GM12875 (cell line): ENCODE measurements around the gene CEBPA.

Experiments
- H3K4me3 ChIP-seq: one replicate; pipeline ENCODE4 v1.5.1; 2011; ENCODE audit warnings: low read depth, low read length, control low read depth
- TF ChIP-seq, protein P1 (sequence below): IDR thresholded peaks from 2 replicates; pipeline ENCODE4 v1.5.1; 2011; ENCODE audit warnings: low read depth, mild to moderate bottlenecking, control low read depth, inconsistent platforms, low read length, moderate library complexity, borderline replicate concordance; ENCODE audit not compliant: insufficient read depth

CEBPA gene

DNA sequence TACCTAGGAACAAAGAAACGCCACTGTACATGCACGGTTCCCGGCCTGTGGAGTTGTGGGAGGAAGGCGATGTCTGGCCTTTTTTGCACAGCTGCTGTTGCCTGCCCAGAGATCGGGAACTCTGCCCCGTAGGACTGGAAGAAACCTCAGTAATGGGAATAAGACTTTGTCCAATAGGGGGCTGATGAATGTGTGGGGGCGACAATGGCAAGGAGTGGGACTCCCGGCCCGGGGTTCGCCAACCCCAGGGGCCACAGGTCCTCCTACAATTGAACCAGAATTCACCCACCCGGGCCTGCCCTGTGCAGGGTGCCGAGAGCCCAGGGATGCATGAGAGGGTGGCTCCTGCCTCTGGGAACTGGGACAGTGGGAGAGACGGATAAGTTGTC is 2.0 kb upstream of the CEBPA start:
- H3K4me3 ChIP-seq = no peak overlapping the region
- TF ChIP-seq, protein P1, sequence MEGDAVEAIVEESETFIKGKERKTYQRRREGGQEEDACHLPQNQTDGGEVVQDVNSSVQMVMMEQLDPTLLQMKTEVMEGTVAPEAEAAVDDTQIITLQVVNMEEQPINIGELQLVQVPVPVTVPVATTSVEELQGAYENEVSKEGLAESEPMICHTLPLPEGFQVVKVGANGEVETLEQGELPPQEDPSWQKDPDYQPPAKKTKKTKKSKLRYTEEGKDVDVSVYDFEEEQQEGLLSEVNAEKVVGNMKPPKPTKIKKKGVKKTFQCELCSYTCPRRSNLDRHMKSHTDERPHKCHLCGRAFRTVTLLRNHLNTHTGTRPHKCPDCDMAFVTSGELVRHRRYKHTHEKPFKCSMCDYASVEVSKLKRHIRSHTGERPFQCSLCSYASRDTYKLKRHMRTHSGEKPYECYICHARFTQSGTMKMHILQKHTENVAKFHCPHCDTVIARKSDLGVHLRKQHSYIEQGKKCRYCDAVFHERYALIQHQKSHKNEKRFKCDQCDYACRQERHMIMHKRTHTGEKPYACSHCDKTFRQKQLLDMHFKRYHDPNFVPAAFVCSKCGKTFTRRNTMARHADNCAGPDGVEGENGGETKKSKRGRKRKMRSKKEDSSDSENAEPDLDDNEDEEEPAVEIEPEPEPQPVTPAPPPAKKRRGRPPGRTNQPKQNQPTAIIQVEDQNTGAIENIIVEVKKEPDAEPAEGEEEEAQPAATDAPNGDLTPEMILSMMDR = no peak

DNA sequence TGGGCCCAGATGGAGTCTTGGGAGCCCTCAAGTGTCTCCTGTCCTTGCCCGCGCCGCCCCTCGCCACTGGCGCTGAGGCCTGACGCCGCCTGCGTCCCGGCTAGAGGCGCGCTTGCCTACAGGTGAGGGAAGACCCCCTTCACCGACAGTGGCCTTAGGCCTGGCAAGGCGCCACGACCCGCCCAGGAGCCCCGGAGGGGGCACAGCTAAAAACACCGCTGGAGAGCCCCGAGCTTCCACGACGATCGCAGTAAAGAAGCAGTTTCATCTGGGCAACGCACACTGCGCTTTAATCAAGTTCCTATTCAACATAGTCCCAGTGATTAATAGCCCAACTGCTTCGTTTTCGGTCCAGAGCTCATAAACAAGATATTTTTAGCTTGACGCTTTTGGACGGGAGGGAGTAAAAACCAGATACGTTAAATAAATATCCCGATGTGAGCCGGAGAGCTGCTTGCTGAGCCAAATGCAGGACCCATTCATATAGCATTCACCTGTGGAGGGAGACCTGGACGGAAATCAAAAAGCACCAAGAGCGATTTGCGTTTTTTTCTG is 1.5 kb upstream of the CEBPA start:
- TF ChIP-seq, protein P1 = no peak
- no peak overlapping the region for H3K4me3 ChIP-seq

DNA sequence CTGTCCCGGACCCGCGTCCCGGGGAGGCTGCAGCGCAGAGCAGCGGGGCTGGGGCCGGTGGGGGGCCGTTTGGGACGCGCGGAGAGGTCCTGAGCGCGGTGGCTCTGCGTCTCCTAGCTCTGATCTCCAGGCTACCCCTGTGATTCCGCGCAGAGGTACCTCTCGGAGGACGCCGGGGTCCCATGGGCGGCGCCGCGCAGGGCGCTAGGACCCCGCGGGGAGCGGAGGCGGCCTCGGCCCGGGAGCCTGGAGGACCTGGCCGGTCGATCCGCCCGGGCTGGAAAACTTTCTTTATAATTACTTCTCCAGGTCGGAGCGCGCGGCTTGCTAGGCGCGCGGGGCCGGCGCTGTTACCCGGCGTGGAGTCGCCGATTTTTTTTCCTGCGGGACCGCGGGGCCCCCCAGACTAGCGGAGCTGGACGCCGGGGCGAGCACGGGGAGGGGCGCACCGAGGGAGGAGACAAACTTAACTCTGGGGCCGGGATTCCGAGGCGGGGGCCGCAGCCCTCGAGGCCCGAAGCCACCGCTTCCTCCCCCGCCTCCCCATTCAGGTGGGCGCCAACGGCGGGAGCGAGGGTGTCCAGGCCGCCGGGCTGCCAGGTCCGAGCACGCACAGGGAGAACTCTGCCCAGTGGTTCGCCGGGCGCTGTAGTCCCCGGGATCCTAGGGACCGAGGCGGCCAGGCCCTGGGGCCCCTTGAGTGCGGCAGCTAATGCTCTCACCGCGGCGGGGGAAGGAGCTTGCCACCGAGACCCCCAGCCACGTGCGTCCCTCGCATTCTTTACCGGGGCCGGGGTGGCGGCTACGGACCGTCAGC is 848 bp upstream of the CEBPA start:
- TF ChIP-seq, protein P1 = no peak
- peak overlapping the region; percentile 43 for H3K4me3 ChIP-seq

DNA sequence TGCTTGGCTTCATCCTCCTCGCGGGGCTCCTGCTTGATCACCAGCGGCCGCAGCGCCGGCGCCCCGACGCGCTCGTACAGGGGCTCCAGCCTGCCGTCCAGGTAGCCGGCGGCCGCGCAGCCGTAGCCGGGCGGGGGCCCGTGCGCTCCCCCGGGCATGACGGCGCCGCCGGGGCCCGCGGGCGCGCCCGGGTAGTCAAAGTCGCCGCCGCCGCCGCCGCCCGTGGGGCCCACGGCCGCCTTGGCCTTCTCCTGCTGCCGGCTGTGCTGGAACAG is 497 bp downstream of the CEBPA start:
- peak overlapping the region; percentile 38 for H3K4me3 ChIP-seq
- TF ChIP-seq, protein P1 = no peak

DNA sequence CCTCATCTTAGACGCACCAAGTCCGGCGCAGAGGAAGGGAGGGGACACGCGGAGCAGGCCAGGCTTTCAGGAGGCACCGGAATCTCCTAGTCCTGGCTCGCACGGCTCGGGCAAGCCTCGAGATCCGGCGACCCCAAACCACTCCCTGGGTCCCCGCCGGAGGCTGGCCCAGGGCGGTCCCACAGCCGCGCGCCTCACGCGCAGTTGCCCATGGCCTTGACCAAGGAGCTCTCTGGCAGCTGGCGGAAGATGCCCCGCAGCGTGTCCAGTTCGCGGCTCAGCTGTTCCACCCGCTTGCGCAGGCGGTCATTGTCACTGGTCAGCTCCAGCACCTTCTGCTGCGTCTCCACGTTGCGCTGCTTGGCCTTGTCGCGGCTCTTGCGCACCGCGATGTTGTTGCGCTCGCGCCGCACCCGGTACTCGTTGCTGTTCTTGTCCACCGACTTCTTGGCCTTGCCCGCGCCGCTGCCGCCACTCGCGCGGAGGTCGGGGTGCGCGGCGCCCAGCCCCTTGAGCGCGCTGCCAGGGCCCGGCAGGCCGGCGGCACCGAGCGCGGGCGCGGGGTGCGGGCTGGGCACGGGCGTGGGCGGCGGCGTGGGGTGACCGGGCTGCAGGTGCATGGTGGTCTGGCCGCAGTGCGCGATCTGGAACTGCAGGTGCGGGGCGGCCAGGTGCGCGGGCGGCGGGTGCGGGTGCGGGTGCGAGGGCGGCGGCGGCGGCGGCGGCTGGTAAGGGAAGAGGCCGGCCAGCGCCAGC is 1.0 kb downstream of the CEBPA start:
- TF ChIP-seq, protein P1 = no peak
- no peak overlapping the region for H3K4me3 ChIP-seq

DNA sequence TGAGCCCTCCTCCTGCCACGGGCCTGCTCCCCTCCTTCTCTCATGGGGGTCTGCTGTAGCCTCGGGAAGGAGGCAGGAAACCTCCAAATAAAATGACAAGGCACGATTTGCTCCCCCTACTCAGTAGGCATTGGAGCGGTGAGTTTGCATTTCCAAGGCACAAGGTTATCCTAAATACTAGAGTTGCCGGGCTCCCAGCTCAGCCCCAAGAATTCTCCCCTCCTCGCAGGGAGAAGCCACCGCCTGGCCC is 1.5 kb downstream of the CEBPA start:
- no peak overlapping the region for H3K4me3 ChIP-seq
- TF ChIP-seq, protein P1 = no peak
